HepG2 (cell line): ENCODE results near the gene NDE1. TPM values are rescaled to one million over a fixed set of nuclear protein-coding genes. Genes with fewer than 3 reads are reported as not detected.
A peak's percentile ranks its signal among the peaks of the same experiment; 100 is the strongest.

Source experiments
- ATF7-NPFF ChIP-seq: sonication (generic); formaldehyde crosslinking; IDR thresholded peaks from 2 replicates; pipeline ENCODE4 v1.8.1; 2023; ENCODE audit warnings: mild to moderate bottlenecking, low read depth, missing genetic modification reagents, moderate library complexity
- DMAP1 ChIP-seq: IDR thresholded peaks from 2 replicates; pipeline ENCODE4 v1.6.1; 2016
- FOXO1 ChIP-seq: sonication (generic); formaldehyde crosslinking; IDR thresholded peaks from 2 replicates; pipeline ENCODE4 v1.4.0; 2020; ENCODE audit warnings: missing genetic modification reagents
- IKZF4 ChIP-seq: sonication (generic); formaldehyde crosslinking; IDR thresholded peaks from 2 replicates; pipeline ENCODE4 v1.5.1; 2020; ENCODE audit warnings: borderline replicate concordance, mild to moderate bottlenecking, low read depth, missing genetic modification reagents; ENCODE audit errors: not compliant biosample characterization
- MXD4 ChIP-seq: IDR thresholded peaks from 2 replicates; pipeline ENCODE4 v1.6.1; 2016; ENCODE audit warnings: mild to moderate bottlenecking, missing biosample characterization, missing genetic modification reagents
- RARA ChIP-seq: IDR thresholded peaks from 2 replicates; pipeline ENCODE4 v1.6.1; 2016; ENCODE audit warnings: missing genetic modification reagents, missing compliant biosample characterization
- RELA ChIP-seq: sonication (generic); formaldehyde crosslinking; IDR thresholded peaks from 2 replicates; pipeline ENCODE4 v1.4.0; 2020; ENCODE audit warnings: missing genetic modification reagents
- RFXAP ChIP-seq: sonication (generic); formaldehyde crosslinking; IDR thresholded peaks from 2 replicates; pipeline ENCODE4 v1.4.0; 2020; ENCODE audit warnings: missing genetic modification reagents, borderline replicate concordance
- SOX13 ChIP-seq, 3 experiments: fragments of 450-650 bp in 1 of 3; sonication (generic) in 1 of 3; formaldehyde crosslinking in 1 of 3; IDR thresholded peaks in 2 of 3; conservative IDR thresholded peaks in 1 of 3; 2 replicates each; pipeline versions ENCODE4 v1.5.0 to v1.6.1; 2016 to 2020; ENCODE audit warnings: antibody characterized with exemption in 1 of 3, mild to moderate bottlenecking in 1 of 3, missing compliant biosample characterization in 1 of 3, missing genetic modification reagents in 1 of 3, moderate library complexity in 1 of 3
- SPEN ChIP-seq: sonication (generic); formaldehyde crosslinking; IDR thresholded peaks from 2 replicates; pipeline ENCODE4 v1.5.1; 2020; ENCODE audit warnings: low read depth, mild to moderate bottlenecking, missing genetic modification reagents
- STAG1 ChIP-seq: sonication (generic); formaldehyde crosslinking; IDR thresholded peaks from 2 replicates; pipeline ENCODE4 v1.4.0; 2020; ENCODE audit warnings: missing genetic modification reagents
- SYNCRIP ChIP-seq: fragments of 200-400 bp; formaldehyde crosslinking; IDR thresholded peaks from 2 replicates; pipeline ENCODE4 v1.6.1; 2018; ENCODE audit warnings: mild to moderate bottlenecking, low read depth, low read length; ENCODE audit not compliant: insufficient read depth
- THAP7 ChIP-seq: sonication (generic); formaldehyde crosslinking; IDR thresholded peaks from 2 replicates; pipeline ENCODE4 v1.8.1; 2023; ENCODE audit warnings: mild to moderate bottlenecking, missing genetic modification reagents
- YEATS2 ChIP-seq: sonication (generic); formaldehyde crosslinking; IDR thresholded peaks from 2 replicates; pipeline ENCODE4 v1.4.0; 2020; ENCODE audit warnings: missing genetic modification reagents, borderline replicate concordance
- ZNF30 ChIP-seq: sonication (generic); formaldehyde crosslinking; IDR thresholded peaks from 2 replicates; pipeline ENCODE4 v1.5.0; 2020; ENCODE audit warnings: mild to moderate bottlenecking, missing genetic modification reagents
- ZNF577 ChIP-seq: sonication (generic); formaldehyde crosslinking; IDR thresholded peaks from 2 replicates; pipeline ENCODE4 v1.4.0; 2020; ENCODE audit warnings: mild to moderate bottlenecking, low read depth, missing genetic modification reagents, borderline replicate concordance
- ZNF580 ChIP-seq: IDR thresholded peaks from 2 replicates; pipeline ENCODE4 v1.6.1; 2016; ENCODE audit warnings: low read depth, borderline replicate concordance
- ZNF614 ChIP-seq: IDR thresholded peaks from 2 replicates; pipeline ENCODE4 v1.6.1; 2018; ENCODE audit warnings: missing biosample characterization, missing genetic modification reagents, inconsistent platforms, borderline replicate concordance
- ZNF644 ChIP-seq: IDR thresholded peaks from 2 replicates; pipeline ENCODE4 v1.6.1; 2016; ENCODE audit warnings: low read depth
- ZNF749 ChIP-seq: sonication (generic); formaldehyde crosslinking; IDR thresholded peaks from 2 replicates; pipeline ENCODE4 v1.8.0; 2022; ENCODE audit warnings: mild to moderate bottlenecking, missing genetic modification reagents, moderate library complexity, borderline replicate concordance
- ZSCAN25 ChIP-seq: sonication (generic); formaldehyde crosslinking; IDR thresholded peaks from 2 replicates; pipeline ENCODE4 v1.8.0; 2022; ENCODE audit warnings: mild to moderate bottlenecking, missing genetic modification reagents
- polyA plus RNA-seq, 8 experiments: library from polyadenylated mRNA; depleted of rRNA in 3 of 8; stranded (reverse) in 7 of 8; unstranded in 1 of 8; fragments of >200 nt; fragmentation: Illumina TruSeq in 4 of 8; extraction: Trizol in 4 of 8; gene quantifications; 2 replicates each; pipeline versions ENCODE4 v1.2.1 to v1.2.3, GENCODE V29; 2011 to 2016; ENCODE audit warnings: low read depth in 4 of 8, missing spikeins in 1 of 8, mixed read lengths in 1 of 8; ENCODE audit not compliant: insufficient read depth in 1 of 8
- total RNA-seq, 5 experiments: library from RNA; depleted of rRNA; stranded (reverse); fragments of >200 nt; fragmentation: Illumina TruSeq; extraction: Trizol; gene quantifications; 2 replicates each; pipeline ENCODE4 v1.2.3, GENCODE V29; 2016; ENCODE audit warnings: low read depth in 1 of 5
- TF ChIP-seq, protein P1 (sequence below): sonication (generic); formaldehyde crosslinking; IDR thresholded peaks from one replicate; pipeline ENCODE4 v1.5.1; 2020; ENCODE audit warnings: mild to moderate bottlenecking, missing genetic modification reagents; ENCODE audit errors: not compliant biosample characterization

NDE1 gene
- total and polyA plus RNA-seq, 2 of the 13 experiments (the other 11 are each of a cell fraction or from before 2014, with no cell fraction given), result 40.9 to 72.5 TPM

DNA sequence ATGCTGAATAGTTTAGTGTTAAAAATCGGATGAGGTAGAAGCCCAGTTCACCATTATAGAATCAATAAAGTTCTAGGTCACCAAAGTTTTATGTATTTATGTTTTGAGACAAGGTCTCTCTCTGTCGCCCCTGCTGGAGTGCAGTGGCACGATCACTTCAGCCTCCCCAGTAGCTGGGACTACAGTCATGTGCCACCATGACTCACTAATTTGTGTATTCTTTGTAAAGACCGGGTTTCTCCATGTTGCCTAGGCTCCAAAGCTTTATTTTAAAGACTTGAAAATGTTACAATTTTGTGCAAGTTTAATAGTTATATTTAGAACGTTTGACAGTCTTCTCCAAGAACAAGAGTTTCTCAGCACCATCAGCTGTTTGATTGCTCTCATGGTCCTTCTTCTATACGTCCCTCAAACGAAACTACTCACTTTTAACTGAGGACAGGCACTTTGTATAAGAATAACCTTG lies 32.1 kb downstream of the NDE1 start (continued):
- TF ChIP-seq ZNF614, result no peak
- peak; percentile 31 for TF ChIP-seq RARA
- no peak for TF ChIP-seq ZNF577 (CRISPR knock-in tag)
- TF ChIP-seq ZNF30, result no peak
- no peak for TF ChIP-seq MXD4 (CRISPR knock-in tag)
- peak; percentile 96 for TF ChIP-seq ZNF644 (CRISPR knock-in tag)
- peak; percentile 42; the same call in 1 of the 2 replicates for TF ChIP-seq FOXO1
- 0 out of 2 replicates have a peak, but pooled peaks have one; percentile 24 for TF ChIP-seq ZNF580
- no peak for TF ChIP-seq RFXAP (CRISPR knock-in tag)
- peak; percentile 73 for TF ChIP-seq STAG1 (CRISPR knock-in tag)
- no peak for TF ChIP-seq IKZF4 (CRISPR knock-in tag)
- TF ChIP-seq SYNCRIP, result no peak
- TF ChIP-seq YEATS2 (CRISPR knock-in tag), result peak; percentile 51; the same call in 1 of the 2 replicates
- no peak for TF ChIP-seq THAP7
- no peak for TF ChIP-seq SPEN
- no peak for TF ChIP-seq ZSCAN25 (CRISPR knock-in tag)
- TF ChIP-seq ZNF749, result no peak
- TF ChIP-seq, protein P1, sequence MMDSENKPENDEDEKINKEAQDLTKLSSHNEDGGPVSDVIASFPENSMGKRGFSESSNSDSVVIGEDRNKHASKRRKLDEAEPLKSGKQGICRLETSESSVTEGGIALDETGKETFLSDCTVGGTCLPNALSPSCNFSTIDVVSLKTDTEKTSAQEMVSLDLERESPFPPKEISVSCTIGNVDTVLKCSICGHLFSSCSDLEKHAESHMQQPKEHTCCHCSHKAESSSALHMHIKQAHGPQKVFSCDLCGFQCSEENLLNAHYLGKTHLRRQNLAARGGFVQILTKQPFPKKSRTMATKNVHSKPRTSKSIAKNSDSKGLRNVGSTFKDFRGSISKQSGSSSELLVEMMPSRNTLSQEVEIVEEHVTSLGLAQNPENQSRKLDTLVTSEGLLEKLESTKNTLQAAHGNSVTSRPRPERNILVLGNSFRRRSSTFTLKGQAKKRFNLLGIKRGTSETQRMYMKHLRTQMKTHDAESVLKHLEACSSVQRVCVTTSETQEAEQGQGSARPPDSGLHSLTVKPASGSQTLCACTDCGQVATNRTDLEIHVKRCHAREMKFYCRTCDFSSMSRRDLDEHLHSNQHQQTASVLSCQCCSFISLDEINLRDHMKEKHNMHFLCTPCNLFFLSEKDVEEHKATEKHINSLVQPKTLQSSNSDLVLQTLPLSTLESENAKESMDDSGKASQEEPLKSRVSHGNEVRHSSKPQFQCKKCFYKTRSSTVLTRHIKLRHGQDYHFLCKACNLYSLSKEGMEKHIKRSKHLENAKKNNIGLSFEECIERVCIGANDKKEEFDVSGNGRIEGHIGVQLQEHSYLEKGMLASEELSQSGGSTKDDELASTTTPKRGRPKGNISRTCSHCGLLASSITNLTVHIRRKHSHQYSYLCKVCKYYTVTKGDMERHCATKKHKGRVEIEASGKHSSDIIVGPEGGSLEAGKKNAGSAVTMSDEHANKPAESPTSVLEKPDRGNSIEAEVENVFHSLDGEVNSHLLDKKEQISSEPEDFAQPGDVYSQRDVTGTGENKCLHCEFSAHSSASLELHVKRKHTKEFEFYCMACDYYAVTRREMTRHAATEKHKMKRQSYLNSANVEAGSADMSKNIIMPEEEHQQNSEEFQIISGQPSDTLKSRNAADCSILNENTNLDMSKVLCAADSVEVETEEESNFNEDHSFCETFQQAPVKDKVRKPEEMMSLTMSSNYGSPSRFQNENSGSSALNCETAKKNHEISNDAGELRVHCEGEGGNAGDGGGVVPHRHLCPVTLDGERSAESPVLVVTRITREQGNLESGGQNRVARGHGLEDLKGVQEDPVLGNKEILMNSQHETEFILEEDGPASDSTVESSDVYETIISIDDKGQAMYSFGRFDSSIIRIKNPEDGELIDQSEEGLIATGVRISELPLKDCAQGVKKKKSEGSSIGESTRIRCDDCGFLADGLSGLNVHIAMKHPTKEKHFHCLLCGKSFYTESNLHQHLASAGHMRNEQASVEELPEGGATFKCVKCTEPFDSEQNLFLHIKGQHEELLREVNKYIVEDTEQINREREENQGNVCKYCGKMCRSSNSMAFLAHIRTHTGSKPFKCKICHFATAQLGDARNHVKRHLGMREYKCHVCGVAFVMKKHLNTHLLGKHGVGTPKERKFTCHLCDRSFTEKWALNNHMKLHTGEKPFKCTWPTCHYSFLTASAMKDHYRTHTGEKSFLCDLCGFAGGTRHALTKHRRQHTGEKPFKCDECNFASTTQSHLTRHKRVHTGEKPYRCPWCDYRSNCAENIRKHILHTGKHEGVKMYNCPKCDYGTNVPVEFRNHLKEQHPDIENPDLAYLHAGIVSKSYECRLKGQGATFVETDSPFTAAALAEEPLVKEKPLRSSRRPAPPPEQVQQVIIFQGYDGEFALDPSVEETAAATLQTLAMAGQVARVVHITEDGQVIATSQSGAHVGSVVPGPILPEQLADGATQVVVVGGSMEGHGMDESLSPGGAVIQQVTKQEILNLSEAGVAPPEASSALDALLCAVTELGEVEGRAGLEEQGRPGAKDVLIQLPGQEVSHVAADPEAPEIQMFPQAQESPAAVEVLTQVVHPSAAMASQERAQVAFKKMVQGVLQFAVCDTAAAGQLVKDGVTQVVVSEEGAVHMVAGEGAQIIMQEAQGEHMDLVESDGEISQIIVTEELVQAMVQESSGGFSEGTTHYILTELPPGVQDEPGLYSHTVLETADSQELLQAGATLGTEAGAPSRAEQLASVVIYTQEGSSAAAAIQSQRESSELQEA (CRISPR knock-in tag), result no peak
- TF ChIP-seq SOX13 (IDR thresholded peaks at IDR 0.05), result no peak
- TF ChIP-seq SOX13 (CRISPR knock-in tag; conservative IDR thresholded peaks at IDR 0.05 in 1 of 2, IDR thresholded peaks at IDR 0.05 in 1 of 2), result peak in 1 of 2 experiments; percentile 40; a peak in 1 of 4 replicates
- TF ChIP-seq DMAP1 (CRISPR knock-in tag), result peak; percentile 34; the same call in 1 of the 2 replicates
- TF ChIP-seq RELA, result no peak
- TF ChIP-seq ATF7-NPFF (CRISPR knock-in tag), result no peak
